ENCODE data around the gene AGO3. TPM values are rescaled to one million over a fixed set of nuclear protein-coding genes. Genes with fewer than 3 reads are reported as not detected.

AGO3 gene
- total and polyA plus RNA-seq, 2 donors (not counting 3 experiments of a cell fraction or from before 2014, with no cell fraction given): 10.4 to 21.1 TPM

DNA sequence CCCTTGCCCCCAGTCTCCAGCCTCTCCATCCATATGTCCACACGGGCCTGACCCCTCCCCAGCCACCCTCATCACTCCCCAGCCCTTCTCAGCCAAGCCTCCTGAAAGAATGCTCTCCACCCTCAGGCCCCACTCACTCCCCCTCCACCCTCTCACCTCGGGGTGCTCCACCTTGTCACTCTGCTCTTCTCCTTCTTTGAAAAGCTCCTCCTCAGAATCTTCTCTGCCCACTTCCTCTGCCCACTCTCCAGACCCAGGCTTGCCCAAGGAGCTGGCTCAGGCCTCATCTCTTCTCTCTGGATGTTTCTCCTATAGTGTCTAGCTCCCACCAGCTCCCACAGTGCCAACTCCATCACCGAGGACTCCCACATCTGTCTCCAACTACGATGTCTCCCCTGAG lies 180.2 kb downstream of the AGO3 start:
- Histone ChIP-seq H3K4me3 (replicated peaks in 1 of 3; ENCODE audit: insufficient read depth in 1 of 3, low read depth in 1 of 3, low read length in 3 of 3) (no peak overlapping the region), H3K4me2 (ENCODE audit: insufficient read depth, low read length) (no peak overlapping the region), H3K9me3 (replicated peaks; ENCODE audit: control insufficient read depth, insufficient read depth, low read length) (no peaks in the 10 kb centered on the region), H2AFZ (ENCODE audit: low read depth, low read length) (no peak overlapping the region), H3K36me3 (ENCODE audit: control insufficient read depth in 2 of 2, extremely low read depth in 1 of 2, insufficient read depth in 2 of 2, low read length in 2 of 2) (no peaks in the 10 kb centered on the region), H3K9ac (replicated peaks; ENCODE audit: extremely low read depth, insufficient read depth, low read length) (no peak overlapping the region), H3K9me1 (replicated peaks; ENCODE audit: control insufficient read depth, extremely low read depth, insufficient read depth, low read length) (no peaks in the 10 kb centered on the region), H4K20me1 (replicated peaks; ENCODE audit: control insufficient read depth, extremely low read depth, insufficient read depth, low read length) (no peaks in the 10 kb centered on the region), H3K27me3 (ENCODE audit: control insufficient read depth in 2 of 2, insufficient read depth in 2 of 2, low read length in 2 of 2) (no peaks in the 10 kb centered on the region), H3K27ac (ENCODE audit: insufficient read depth, low read depth, low read length) (no peak overlapping the region), H3K4me1 (ENCODE audit: control insufficient read depth, extremely low read depth, insufficient read depth, low read length) (no peaks in the 10 kb centered on the region), H3K79me2 (ENCODE audit: control insufficient read depth, insufficient read depth, low read length) (no peaks in the 10 kb centered on the region)
- intact Hi-C loops (cut with micrococcal nuclease) (no loop called here), dilution Hi-C loops (cut with MboI; ENCODE audit: extremely low pct_ligation_motif_present, low sequenced_read_pairs) (no loop called here)
- TF ChIP-seq, protein P1, sequence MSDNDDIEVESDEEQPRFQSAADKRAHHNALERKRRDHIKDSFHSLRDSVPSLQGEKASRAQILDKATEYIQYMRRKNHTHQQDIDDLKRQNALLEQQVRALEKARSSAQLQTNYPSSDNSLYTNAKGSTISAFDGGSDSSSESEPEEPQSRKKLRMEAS (IDR thresholded peaks at IDR 0.05; ENCODE audit: insufficient read depth, insufficient read length): no peak
- no peak for TF ChIP-seq JUN (IDR thresholded peaks at IDR 0.05; ENCODE audit: borderline replicate concordance, insufficient read depth, insufficient read length, low read depth)
- no peak for TF ChIP-seq GATA2 (IDR thresholded peaks at IDR 0.05; ENCODE audit: insufficient read depth, insufficient read length, low read depth, low read length)
- TF ChIP-seq FOS (IDR thresholded peaks at IDR 0.05; ENCODE audit: borderline replicate concordance, insufficient read depth, low read length): no peak
- no peak for TF ChIP-seq POLR2A (IDR thresholded peaks at IDR 0.05; ENCODE audit: low read depth, low read length)
- TF ChIP-seq POLR2AphosphoS5 (IDR thresholded peaks at IDR 0.05; ENCODE audit: insufficient read depth, low read depth, low read length): no peak
- no peak for TF ChIP-seq MYC (IDR thresholded peaks at IDR 0.05; ENCODE audit: low read depth, low read length)
- no peak for TF ChIP-seq CTCF (IDR thresholded peaks at IDR 0.05; ENCODE audit: extremely low read depth in 1 of 2, insufficient read depth in 1 of 2, low read depth in 1 of 2, low read length in 2 of 2)
- no peak for TF ChIP-seq EZH2 (IDR thresholded peaks at IDR 0.05; ENCODE audit: borderline replicate concordance, low read depth, low read length, severe bottlenecking)
- FAIRE-seq: no peak
- POLR2A ChIA-PET: no interaction called here
- BruUV-seq (replicated peaks): no TSS peak
- no peak for DNase-seq (ENCODE audit: low read depth, low spot score)
- CTCF ChIA-PET: interaction anchor here (1.1 kb wide), 2 partner anchors 23 to 175 kb away, joined by 5 to 6 read pairs; no protein-coding TSS in a partner anchor

Measured in endothelial cell of umbilical vein (primary cell).